NT2/D1 (cell line): ENCODE results near the gene PHRF1.

Experiments
- SUZ12 ChIP-seq: IDR thresholded peaks from 2 replicates; pipeline ENCODE4 v1.6.1; 2011; ENCODE audit not compliant: insufficient read length, insufficient read depth; ENCODE audit errors: extremely low read depth
- YY1 ChIP-seq: IDR thresholded peaks from 2 replicates; pipeline ENCODE4 v1.6.1; 2011; ENCODE audit not compliant: insufficient read length, insufficient read depth
- ZNF274 ChIP-seq: IDR thresholded peaks from 2 replicates; pipeline ENCODE4 v1.6.1; 2011; ENCODE audit warnings: mild to moderate bottlenecking, low read depth, low read length

GRCh38 chr11:565921-566509 is 10.3 kb upstream of the PHRF1 start:
- TF ChIP-seq YY1 (no peak), ZNF274 (no peak), SUZ12 (no peak)
